GOT3 (cell line): ENCODE data around the gene STK38L.

Experiments used
- DNase-seq: peaks from one replicate; lab custom pipeline; 2025; ENCODE audit warnings: mixed read lengths; lab: John Stamatoyannopoulos, UW

The STK38L gene

GRCh38 chr12:27319848-27320247, 75.8 kb downstream of the STK38L start:
- DNase-seq, result no peak

DNA sequence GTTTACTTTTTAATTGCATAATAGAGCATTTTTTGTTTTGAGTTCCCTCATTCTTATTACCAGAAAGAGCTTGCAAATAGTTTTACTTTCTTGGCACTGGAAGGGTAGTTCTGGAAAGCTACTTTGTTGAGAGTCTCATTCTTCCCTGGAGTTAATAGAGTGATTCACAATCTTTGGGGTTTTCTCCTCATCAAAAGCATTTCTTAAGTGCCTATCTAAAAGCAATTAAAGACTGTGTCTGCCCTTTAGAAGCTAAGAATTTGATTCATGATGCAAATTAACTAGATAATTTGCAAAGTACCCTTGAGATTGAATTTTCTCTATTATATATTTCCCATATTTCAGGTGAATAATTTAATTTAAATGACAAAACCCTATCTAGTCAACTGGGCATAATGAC, 80.4 kb downstream of the STK38L start:
- no peak for DNase-seq

DNA sequence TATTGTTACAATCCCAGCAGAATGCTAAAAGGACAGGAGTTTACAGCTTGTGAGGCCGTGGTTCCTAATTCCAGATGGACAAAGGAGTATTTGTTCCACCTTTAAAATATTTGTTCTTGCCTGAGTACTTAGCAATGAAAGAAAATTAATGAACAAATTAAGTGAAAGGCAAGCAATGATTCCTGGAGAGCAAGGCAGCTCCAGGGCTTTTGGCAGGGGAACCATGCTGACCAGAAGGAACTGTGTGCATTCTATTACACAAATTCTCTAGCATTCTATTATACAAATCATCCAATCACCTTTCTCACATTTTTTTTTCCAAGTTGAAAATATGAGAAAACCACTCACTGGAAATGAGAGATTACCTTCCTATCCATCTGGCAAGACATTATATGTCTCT, 86.8 kb downstream of the STK38L start:
- no peak for DNase-seq

DNA sequence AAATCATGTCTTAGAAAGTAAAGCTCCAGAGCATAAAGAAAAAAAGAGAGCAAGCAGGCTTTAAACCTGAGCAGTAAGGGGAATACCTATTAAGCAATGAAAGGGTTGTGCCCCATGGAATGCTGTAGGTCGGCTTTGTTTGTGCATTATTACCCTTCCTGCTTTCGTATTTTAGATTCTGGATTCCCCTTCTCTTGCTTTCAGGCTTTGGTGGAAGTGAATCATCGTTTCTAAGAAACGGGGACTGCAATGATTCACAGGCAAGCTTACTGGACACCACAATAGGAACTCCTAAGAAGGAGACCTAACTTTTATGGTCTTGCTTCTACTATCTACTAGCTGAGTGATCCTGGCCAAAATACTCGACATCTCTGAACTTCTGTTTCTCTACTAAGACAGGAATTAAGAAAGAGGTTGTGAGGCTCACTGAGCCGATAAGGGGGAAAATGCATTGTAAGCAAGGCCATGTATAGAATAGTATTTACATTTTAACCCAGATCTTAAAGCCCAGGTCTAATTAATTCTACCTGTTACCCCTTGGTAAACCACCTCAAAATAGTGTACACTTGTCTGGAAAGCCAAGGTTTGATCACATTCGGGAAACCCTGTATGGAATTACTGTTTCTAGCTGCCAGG, 87.3 kb downstream of the STK38L start:
- no peak for DNase-seq

GRCh38 chr12:27331927-27332324, 87.8 kb downstream of the STK38L start:
- no peak for DNase-seq

- no peak for DNase-seq
These were observed 88.3 kb downstream of the STK38L start for GRCh38 chr12:27332407-27332713.

- no peak for DNase-seq
These were observed 88.8 kb downstream of the STK38L start, which contains the start of gene BMAL2 for GRCh38 chr12:27332714-27333402. BMAL2 (plus strand) TSS chr12:27332836; CDS start chr12:27333073, 237 bp downstream.

GRCh38 chr12:27333403-27334009, 89.4 kb downstream of the STK38L start:
- DNase-seq, result no peak

GRCh38 chr12:27334042-27334720, 90.1 kb downstream of the STK38L start:
- no peak for DNase-seq

DNA sequence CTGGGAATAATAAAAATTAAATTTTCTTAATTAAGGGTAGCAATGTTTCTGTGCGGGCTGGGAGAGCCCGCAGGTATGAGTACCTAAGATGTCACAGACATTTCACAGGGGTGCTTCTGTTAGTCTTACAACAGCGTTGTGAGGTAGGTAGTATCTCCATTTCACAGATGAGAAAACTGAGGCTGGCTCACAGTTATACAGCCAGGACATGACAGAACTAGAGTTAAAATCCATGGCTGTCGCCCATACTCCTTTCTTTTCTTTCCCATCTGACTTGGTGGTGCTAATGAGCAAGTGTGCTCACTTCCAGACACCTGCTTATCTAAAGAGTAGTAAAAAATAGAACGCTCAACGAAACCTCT, 90.6 kb downstream of the STK38L start:
- DNase-seq, result no peak

- DNase-seq, result no peak
These were observed 91.5 kb downstream of the STK38L start for GRCh38 chr12:27335364-27336281.

DNA sequence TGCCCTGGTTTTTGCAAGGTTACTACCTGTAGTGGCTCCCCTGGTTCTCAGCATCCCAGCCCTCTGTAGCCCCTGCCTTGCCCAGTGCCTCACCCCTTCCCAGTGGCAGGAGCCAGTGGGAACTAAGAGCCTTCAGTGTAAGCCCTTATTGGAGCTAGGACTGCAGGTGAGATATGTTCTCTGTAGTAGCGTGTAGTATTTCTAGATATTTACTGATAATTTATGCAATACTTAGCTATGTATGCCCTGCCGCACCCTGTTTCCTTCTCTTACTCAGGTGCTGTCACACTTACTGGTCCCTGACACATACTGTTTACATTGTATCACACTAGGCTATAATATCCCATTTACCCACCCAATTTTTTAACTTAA, 92.2 kb downstream of the STK38L start:
- DNase-seq, result no peak

- DNase-seq, result no peak
These were observed 93.3 kb downstream of the STK38L start for GRCh38 chr12:27337376-27337775.

GRCh38 chr12:27338473-27338872, 94.4 kb downstream of the STK38L start:
- DNase-seq, result no peak

GRCh38 chr12:27340971-27341370, 96.9 kb downstream of the STK38L start:
- DNase-seq, result no peak

- DNase-seq, result no peak
These were observed 98.5 kb downstream of the STK38L start for GRCh38 chr12:27342536-27342935.

GRCh38 chr12:27343255-27344000, 99.3 kb downstream of the STK38L start:
- DNase-seq, result no peak

- no peak for DNase-seq
These were observed 100.2 kb downstream of the STK38L start for GRCh38 chr12:27344246-27344645.

DNA sequence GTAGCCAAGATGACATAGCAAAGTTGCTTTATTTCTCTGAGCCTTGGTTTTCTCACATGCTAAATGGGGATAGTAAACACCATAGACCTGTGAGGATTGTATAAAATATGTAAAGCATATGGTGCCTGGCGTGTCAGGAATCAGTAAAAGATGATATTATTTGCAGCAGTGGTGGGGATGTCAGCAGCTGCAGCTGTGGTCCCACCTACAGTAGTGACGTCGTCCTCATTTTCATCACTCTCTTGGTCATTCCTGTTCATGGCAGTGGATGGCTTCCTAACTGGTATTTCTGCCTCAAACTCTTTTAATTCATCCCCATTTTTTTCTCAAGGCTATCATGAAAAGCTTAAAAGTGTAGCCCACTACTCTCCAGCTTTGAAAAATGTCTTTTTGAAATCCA, 100.7 kb downstream of the STK38L start:
- no peak for DNase-seq

- no peak for DNase-seq
These were observed 101.3 kb downstream of the STK38L start for GRCh38 chr12:27345376-27345775.

DNA sequence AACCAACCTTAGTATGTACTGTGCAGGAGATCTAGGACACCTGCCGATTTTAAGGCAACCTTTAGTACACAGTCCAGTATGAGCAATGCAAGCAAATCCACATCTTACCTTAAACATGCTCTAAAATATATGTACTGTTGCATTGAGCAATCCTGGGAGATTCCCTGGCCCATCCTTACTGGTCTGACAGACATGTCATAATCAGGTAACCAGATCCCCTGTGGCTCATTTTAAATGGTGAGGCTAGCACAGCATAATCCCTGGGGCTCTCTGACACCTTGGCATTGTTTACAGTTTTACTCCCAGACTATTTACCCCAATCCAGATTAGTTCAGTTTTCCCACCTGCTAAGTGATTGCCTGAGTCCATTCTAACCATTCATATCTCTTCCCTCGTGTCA, 103.7 kb downstream of the STK38L start:
- DNase-seq, result no peak
